HepG2 (cell line): ENCODE results near the gene DHX58. TPM values are rescaled to one million over a fixed set of nuclear protein-coding genes. Genes with fewer than 3 reads are reported as not detected.

Experiments used
- AGO2 ChIP-seq: fragments of 200-400 bp; formaldehyde crosslinking; optimal IDR thresholded peaks from 2 replicates; pipeline ENCODE3; 2017; ENCODE audit warnings: mild to moderate bottlenecking, low read depth, low read length, moderate library complexity
- CEBPB ChIP-seq: IDR thresholded peaks from 2 replicates; pipeline ENCODE4 v1.6.1; 2011; ENCODE audit warnings: low read depth, low read length, improper control_type of control experiment, borderline replicate concordance
- CREB3 ChIP-seq: sonication (generic); formaldehyde crosslinking; IDR thresholded peaks from 2 replicates; pipeline ENCODE4 v1.5.0; 2020; ENCODE audit warnings: missing genetic modification reagents
- FOXC1 ChIP-seq: sonication (generic); formaldehyde crosslinking; IDR thresholded peaks from 2 replicates; pipeline ENCODE4 v1.8.0; 2022; ENCODE audit warnings: mild to moderate bottlenecking, missing genetic modification reagents, borderline replicate concordance
- HDAC1 ChIP-seq: sonication (generic); formaldehyde crosslinking; IDR thresholded peaks from 2 replicates; pipeline ENCODE4 v1.5.1; 2020; ENCODE audit warnings: mild to moderate bottlenecking, missing genetic modification reagents
- PAXIP1 ChIP-seq: sonication (generic); formaldehyde crosslinking; conservative IDR thresholded peaks from 2 replicates; pipeline ENCODE4 v1.4.0; 2020; ENCODE audit warnings: mild to moderate bottlenecking, missing genetic modification reagents, moderate library complexity
- PHF20 ChIP-seq: sonication (generic); formaldehyde crosslinking; IDR thresholded peaks from 2 replicates; pipeline ENCODE4 v1.5.0; 2020; ENCODE audit warnings: mild to moderate bottlenecking, missing genetic modification reagents
- POGZ ChIP-seq: sonication (generic); formaldehyde crosslinking; IDR thresholded peaks from 2 replicates; pipeline ENCODE4 v1.4.0; 2020; ENCODE audit warnings: mild to moderate bottlenecking, missing genetic modification reagents
- RXRA ChIP-seq: sonication (generic); formaldehyde crosslinking; IDR thresholded peaks from 2 replicates; pipeline ENCODE4 v1.5.1; 2020; ENCODE audit warnings: missing genetic modification reagents
- RXRB ChIP-seq: IDR thresholded peaks from 2 replicates; pipeline ENCODE4 v1.6.1; 2016; ENCODE audit warnings: borderline replicate concordance, missing genetic modification reagents, missing compliant biosample characterization
- SOX5 ChIP-seq: IDR thresholded peaks from 2 replicates; pipeline ENCODE4 v1.6.1; 2016; ENCODE audit warnings: borderline replicate concordance
- TARDBP ChIP-seq: sonication (generic); formaldehyde crosslinking; IDR thresholded peaks from 2 replicates; pipeline ENCODE4 v1.8.0; 2022; ENCODE audit warnings: mild to moderate bottlenecking, missing genetic modification reagents
- ZBTB40 ChIP-seq, 2 experiments: fragments of 450-650 bp in 1 of 2; sonication (generic) in 1 of 2; formaldehyde crosslinking in 1 of 2; IDR thresholded peaks; 2 replicates each; pipeline versions ENCODE4 v1.6.1 to v1.8.0; 2016 to 2022; ENCODE audit warnings: antibody characterized with exemption in 1 of 2, mild to moderate bottlenecking in 1 of 2, missing genetic modification reagents in 1 of 2
- ZNF317 ChIP-seq: sonication (generic); formaldehyde crosslinking; IDR thresholded peaks from 2 replicates; pipeline ENCODE4 v1.5.0; 2020; ENCODE audit warnings: mild to moderate bottlenecking, missing genetic modification reagents
- polyA plus RNA-seq, 8 experiments: library from polyadenylated mRNA; depleted of rRNA in 3 of 8; stranded (reverse) in 7 of 8; unstranded in 1 of 8; fragments of >200 nt; fragmentation: Illumina TruSeq in 4 of 8; extraction: Trizol in 4 of 8; gene quantifications; 2 replicates each; pipeline versions ENCODE4 v1.2.1 to v1.2.3, GENCODE V29; 2011 to 2016; ENCODE audit warnings: low read depth in 4 of 8, missing spikeins in 1 of 8, mixed read lengths in 1 of 8; ENCODE audit not compliant: insufficient read depth in 1 of 8
- total RNA-seq, 5 experiments: library from RNA; depleted of rRNA; stranded (reverse); fragments of >200 nt; fragmentation: Illumina TruSeq; extraction: Trizol; gene quantifications; 2 replicates each; pipeline ENCODE4 v1.2.3, GENCODE V29; 2016; ENCODE audit warnings: low read depth in 1 of 5

DHX58 gene
- total and polyA plus RNA-seq, 2 of the 13 experiments (the other 11 are each of a cell fraction or from before 2014, with no cell fraction given), result 6.7 to 7.8 TPM

- TF ChIP-seq PAXIP1 (CRISPR knock-in tag), result peak; percentile 76
- no peak; the same call in 1 of the 2 replicates for TF ChIP-seq PHF20
- TF ChIP-seq ZNF317, result 0 out of 2 replicates have a peak, but pooled peaks have one; percentile 26
- peak; percentile 96 for TF ChIP-seq RXRB
- peak; percentile 71; the same call in 1 of the 2 replicates for TF ChIP-seq SOX5 (CRISPR knock-in tag)
- TF ChIP-seq ZBTB40 (IDR thresholded peaks at IDR 0.05), result no peak
- no peak for TF ChIP-seq ZBTB40 (CRISPR knock-in tag; IDR thresholded peaks at IDR 0.05)
- no peak for TF ChIP-seq CEBPB
- TF ChIP-seq POGZ, result 0 out of 2 replicates have a peak, but pooled peaks have one; percentile 20
- TF ChIP-seq CREB3 (CRISPR knock-in tag), result no peak
- no peak for TF ChIP-seq FOXC1 (CRISPR knock-in tag)
- peak; percentile 67; the same call in 1 of the 2 replicates for TF ChIP-seq RXRA (CRISPR knock-in tag)
- TF ChIP-seq HDAC1 (CRISPR knock-in tag), result peak; percentile 73
- no peak for TF ChIP-seq AGO2
- TF ChIP-seq TARDBP, result peak; percentile 45; the same call in 1 of the 2 replicates
Measured at GRCh38 chr17:42135664-42136653, 23.4 kb upstream of the DHX58 start (continued).
